Astrocyte (in vitro differentiated cells and primary cell): ENCODE data around the gene MAGEH1.

Experiments used
- CTCF ChIP-seq: IDR thresholded peaks from 2 replicates; pipeline ENCODE4 v1.5.1; 2011; ENCODE audit warnings: low read depth, mild to moderate bottlenecking, inconsistent platforms, low read length, moderate library complexity; ENCODE audit not compliant: insufficient read depth
- EZH2 ChIP-seq: IDR thresholded peaks from 2 replicates; pipeline ENCODE4 v1.6.1; 2012; ENCODE audit warnings: mild to moderate bottlenecking, low read length, inconsistent platforms; ENCODE audit not compliant: insufficient read depth

GRCh38 chrX:55451990-55452832 lies at the start of gene MAGEH1:
- TF ChIP-seq CTCF (no peak), EZH2 (no peak)
